Gastroesophageal sphincter (tissue), 4 donors: ENCODE data around the gene FN3K. TPM values are rescaled to one million over a fixed set of nuclear protein-coding genes. Genes with fewer than 3 reads are reported as not detected.

Experiments used
- ATAC-seq: fragments of 150-250 bp; one replicate; pipeline ENCODE4 v1.9.1; 2016; ENCODE audit warnings: mild to moderate bottlenecking, moderate library complexity
- H3K27ac ChIP-seq, 4 donors: fragments of 200-600 bp; sonication (generic) in 3 of 4; 1 replicate in 3 of 4; 2 replicates in 1 of 4; pipeline ENCODE4 v1.5.1; 2016 to 2019
- H3K27me3 ChIP-seq: fragments of 200-600 bp; sonication (generic); one replicate; pipeline ENCODE4 v1.5.1; 2019
- H3K36me3 ChIP-seq, 2 donors: fragments of 200-600 bp; sonication (generic); one replicate each; pipeline ENCODE4 v1.5.1; 2019; ENCODE audit warnings: control low read depth in 1 of 2
- H3K4me1 ChIP-seq, 3 donors: fragments of 200-600 bp; sonication (generic); 1 replicate in 2 of 3; 2 replicates in 1 of 3; pipeline ENCODE4 v1.5.1; 2016 to 2019; ENCODE audit warnings: control low read depth in 2 of 3
- H3K4me3 ChIP-seq, 2 donors: fragments of 200-600 bp; sonication (generic); one replicate each; pipeline ENCODE4 v1.5.1; 2019; ENCODE audit warnings: mild to moderate bottlenecking in 1 of 2, moderate library complexity in 1 of 2
- H3K9me3 ChIP-seq, 3 donors: fragments of 200-600 bp; sonication (generic); one replicate each; pipeline ENCODE4 v1.5.1; 2017 to 2019; ENCODE audit warnings: control low read depth in 2 of 3
- CTCF ChIP-seq, 4 experiments: fragments of 200-600 bp in 2 of 4; fragments of 450-650 bp in 2 of 4; sonication (generic) in 1 of 4; IDR thresholded peaks; one replicate each; pipeline ENCODE4 v1.5.1; 2017 to 2019; ENCODE audit warnings: antibody characterized with exemption in 4 of 4, mild to moderate bottlenecking in 2 of 4, moderate library complexity in 2 of 4
- EP300 ChIP-seq: sonication (generic); formaldehyde crosslinking; IDR thresholded peaks from one replicate; pipeline ENCODE4 v1.6.1; 2017; ENCODE audit warnings: antibody characterized with exemption, mild to moderate bottlenecking
- POLR2A ChIP-seq, 2 donors: fragments of 450-650 bp; IDR thresholded peaks; one replicate each; pipeline ENCODE4 v1.6.1; 2017; ENCODE audit warnings: antibody characterized with exemption in 2 of 2, mild to moderate bottlenecking in 2 of 2, moderate library complexity in 1 of 2
- POLR2AphosphoS5 ChIP-seq: sonication (generic); formaldehyde crosslinking; IDR thresholded peaks from one replicate; pipeline ENCODE4 v1.6.1; 2017; ENCODE audit warnings: antibody characterized with exemption
- WGBS, 2 donors: methylation state at CpG; one replicate each; pipeline ENCODE4 v1.1.5; 2018; ENCODE audit warnings: low coverage in 1 of 2; 5-methylcytosine and 5-hydroxymethylcytosine counted together
- total RNA-seq, 4 donors: library from RNA; depleted of rRNA; stranded (reverse); fragments of >200 nt; gene quantifications; one replicate each; pipeline ENCODE4 v1.1.0, GENCODE V29; 2016

The FN3K gene
- total RNA-seq, 4 donors from 2014 or later, result 6.9 to 22.0 (median 8.6) TPM

GRCh38 chr17:82698065-82698973 is 37.1 kb upstream of the FN3K start, which contains the start of gene RAB40B:
Gene RAB40B (minus strand): TSS chr17:82698698. CDS start chr17:82698596, 102 bp downstream.
- Histone ChIP-seq H3K9me3 (peaks cover 0 to 9% (median 0%) of the 10 kb centered on the region in 3 donors), H3K27me3 (no peaks in the 10 kb centered on the region), H3K27ac (peak within 1 kb of the TSS in 3 of 4 donors; percentile 80 to 82 (median 81)), H3K4me3 (peak within 1 kb of the TSS; percentile 65 to 92), H3K36me3 (no peaks in the 10 kb centered on the region), H3K4me1 (peaks cover 0 to 25% (median 12%) of the 10 kb centered on the region in 3 donors)
- WGBS, 2 donors, result no CpG with 5 or more reads among the region's 112 CpGs
- ATAC-seq, result peak; percentile 100
- peak in 1 of 4 experiments; percentile 20 for TF ChIP-seq CTCF (IDR thresholded peaks at IDR 0.05)
- TF ChIP-seq EP300, result no peak
- peak; percentile 20 for TF ChIP-seq POLR2AphosphoS5
- TF ChIP-seq POLR2A (IDR thresholded peaks at IDR 0.05), result peak; percentile 39 to 50

- Histone ChIP-seq H3K4me3 (peak overlapping the region; percentile 34 to 92), H3K9me3 (peaks cover 0 to 9% (median 0%) of the 10 kb centered on the region in 3 donors), H3K4me1 (peaks cover 0 to 25% (median 12%) of the 10 kb centered on the region in 3 donors), H3K36me3 (no peaks in the 10 kb centered on the region), H3K27me3 (no peaks in the 10 kb centered on the region), H3K27ac (peak overlapping the region in 3 of 4 donors; percentile 76 to 81 (median 80))
- no peak for TF ChIP-seq CTCF (IDR thresholded peaks at IDR 0.05)
- TF ChIP-seq EP300, result no peak
- TF ChIP-seq POLR2A (IDR thresholded peaks at IDR 0.05), result no peak
- peak; percentile 1 for TF ChIP-seq POLR2AphosphoS5
- peak; percentile 14 for ATAC-seq
- no CpG with 5 or more reads among the region's 45 CpGs for WGBS, 2 donors
Observed at GRCh38 chr17:82698974-82699442, 36.4 kb upstream of the FN3K start.

GRCh38 chr17:82699551-82699950 is 35.9 kb upstream of the FN3K start:
- WGBS, 2 donors, result 66 to 68% methylated on average over 4 to 6 of the region's 13 CpGs
- ATAC-seq, result no peak
- TF ChIP-seq EP300, result no peak
- Histone ChIP-seq H3K9me3 (peaks cover 0 to 5% (median 0%) of the 10 kb centered on the region in 3 donors), H3K27me3 (no peaks in the 10 kb centered on the region), H3K4me3 (peak overlapping the region in 1 of 2 donors; percentile 92), H3K27ac (no peak overlapping the region), H3K4me1 (peaks cover 0 to 25% (median 12%) of the 10 kb centered on the region in 3 donors), H3K36me3 (no peaks in the 10 kb centered on the region)

GRCh38 chr17:82702231-82702927 is 33.0 kb upstream of the FN3K start:
- no peak for TF ChIP-seq CTCF (IDR thresholded peaks at IDR 0.05)
- no peak for TF ChIP-seq POLR2A (IDR thresholded peaks at IDR 0.05)
- no peak for TF ChIP-seq EP300
- no peak for TF ChIP-seq POLR2AphosphoS5
- Histone ChIP-seq H3K27me3 (no peaks in the 10 kb centered on the region), H3K4me3 (no peak overlapping the region), H3K9me3 (no peaks in the 10 kb centered on the region), H3K4me1 (peaks cover 0 to 17% (median 5%) of the 10 kb centered on the region in 3 donors), H3K36me3 (no peaks in the 10 kb centered on the region), H3K27ac (no peak overlapping the region)
- WGBS, 2 donors, result 27 to 63% methylated on average over 3 to 5 of the region's 20 CpGs
- ATAC-seq, result no peak

GRCh38 chr17:82703036-82703745 is 32.2 kb upstream of the FN3K start:
- TF ChIP-seq EP300 (no peak), POLR2AphosphoS5 (no peak), POLR2A (IDR thresholded peaks at IDR 0.05) (no peak), CTCF (IDR thresholded peaks at IDR 0.05) (no peak)
- ATAC-seq, result no peak
- Histone ChIP-seq H3K36me3 (no peaks in the 10 kb centered on the region), H3K4me3 (no peak overlapping the region), H3K27me3 (no peaks in the 10 kb centered on the region), H3K9me3 (no peaks in the 10 kb centered on the region), H3K4me1 (peaks cover 0 to 18% (median 4%) of the 10 kb centered on the region in 3 donors), H3K27ac (no peak overlapping the region)
- WGBS, 2 donors, result 68 to 100% methylated on average over 1 to 3 of the region's 26 CpGs
